Gastrocnemius medialis (tissue), 4 donors: ENCODE data around the gene NKD1. TPM values are rescaled to one million over a fixed set of nuclear protein-coding genes. Genes with fewer than 3 reads are reported as not detected.

Source experiments
- ATAC-seq, 2 donors: fragments of 150-250 bp; one replicate each; pipeline ENCODE4 v1.9.1; 2016
- DNase-seq, 2 donors: peaks; one replicate each; pipeline ENCODE4 v3.0.0-alpha.2; 2019
- H3K27ac ChIP-seq, 4 donors: fragments of 200-600 bp; sonication (generic); 1 replicate in 1 of 4; 2 replicates in 3 of 4; pipeline ENCODE4 v1.5.1; 2016 to 2018; ENCODE audit warnings: mild to moderate bottlenecking in 2 of 4, moderate library complexity in 1 of 4
- H3K27me3 ChIP-seq, 3 donors: fragments of 200-600 bp; sonication (generic) in 2 of 3; 1 replicate in 1 of 3; 2 replicates in 2 of 3; pipeline versions ENCODE4 v1.5.1 to v1.6.0; 2016 to 2019; ENCODE audit warnings: mild to moderate bottlenecking in 1 of 3, moderate library complexity in 1 of 3
- H3K36me3 ChIP-seq, 2 donors: fragments of 200-600 bp; sonication (generic) in 1 of 2; one replicate each; pipeline ENCODE4 v1.5.1; 2017 to 2018
- H3K4me1 ChIP-seq, 2 donors: fragments of 200-600 bp; sonication (generic) in 1 of 2; one replicate each; pipeline ENCODE4 v1.5.1; 2016 to 2017; ENCODE audit warnings: mild to moderate bottlenecking in 2 of 2
- H3K4me3 ChIP-seq, 4 donors: fragments of 200-600 bp; sonication (generic) in 3 of 4; 1 replicate in 1 of 4; 2 replicates in 3 of 4; pipeline ENCODE4 v1.5.1; 2016 to 2019; ENCODE audit warnings: mild to moderate bottlenecking in 2 of 4
- H3K9me3 ChIP-seq, 3 donors: fragments of 200-600 bp; sonication (generic) in 2 of 3; 1 replicate in 1 of 3; 2 replicates in 2 of 3; pipeline ENCODE4 v1.5.1; 2016 to 2019
- POLR2A ChIP-seq, 2 donors: fragments of 450-650 bp; IDR thresholded peaks; one replicate each; pipeline ENCODE4 v1.6.1; 2017; ENCODE audit warnings: antibody characterized with exemption in 2 of 2, mild to moderate bottlenecking in 2 of 2, moderate library complexity in 2 of 2
- in situ Hi-C, 4 donors: fragments of 200-750 bp; cut with MboI; loops; one replicate each; pipeline versions ENCODE4 v1.15.0 to v1.8.0; 2017; ENCODE audit warnings: low sequenced_read_pairs in 4 of 4
- intact Hi-C: fragments of 100-400 bp; cut with DNase I; formaldehyde crosslinking; loops from one replicate; pipeline ENCODE4 v1.15.1; 2023; ENCODE audit warnings: low total_unique reads
- total RNA-seq, 4 donors: library from RNA; depleted of rRNA; stranded (reverse); fragments of >200 nt; gene quantifications; one replicate each; pipeline versions ENCODE4 v1.1.0 to v1.2.3, GENCODE V29; 2016
- TF ChIP-seq, protein P1 (sequence below), 5 experiments: fragments of 450-650 bp in 3 of 5; fragments of 200-600 bp in 2 of 5; sonication (generic) in 2 of 5; IDR thresholded peaks in 4 of 5; conservative IDR thresholded peaks in 1 of 5; 1 replicate in 4 of 5; 2 replicates in 1 of 5; pipeline ENCODE4 v1.5.1; 2016 to 2019; ENCODE audit warnings: antibody characterized with exemption in 5 of 5, mild to moderate bottlenecking in 3 of 5, moderate library complexity in 3 of 5

The NKD1 gene
- total RNA-seq, 4 donors from 2014 or later, result 0.10 to 0.75 (median 0.19) TPM

- intact Hi-C loops, result loop anchor here (2.0 kb wide), 1 partner anchor 43 kb away; no protein-coding TSS in a partner anchor
These were observed 149.9 kb downstream of the NKD1 start for GRCh38 chr16:50697881-50698767.

More at GRCh38 chr16:50697881-50698767, 149.9 kb downstream of the NKD1 start:
- DNase-seq (peak; percentile 75 to 79), ATAC-seq (peak; percentile 66 to 67)
- Histone ChIP-seq H3K27ac (peak overlapping the region; percentile 81 to 87 (median 85)), H3K36me3 (no peaks in the 10 kb centered on the region), H3K4me1 (peaks cover 44 to 55% of the 10 kb centered on the region in 2 donors), H3K9me3 (no peaks in the 10 kb centered on the region), H3K27me3 (no peaks in the 10 kb centered on the region), H3K4me3 (peak overlapping the region; percentile 49 to 58 (median 52))
- in situ Hi-C loops, result loop anchor here in 1 of 4 donors (5.0 kb wide), 1 partner anchor 49 kb away; no protein-coding TSS in a partner anchor
- TF ChIP-seq, protein P1, sequence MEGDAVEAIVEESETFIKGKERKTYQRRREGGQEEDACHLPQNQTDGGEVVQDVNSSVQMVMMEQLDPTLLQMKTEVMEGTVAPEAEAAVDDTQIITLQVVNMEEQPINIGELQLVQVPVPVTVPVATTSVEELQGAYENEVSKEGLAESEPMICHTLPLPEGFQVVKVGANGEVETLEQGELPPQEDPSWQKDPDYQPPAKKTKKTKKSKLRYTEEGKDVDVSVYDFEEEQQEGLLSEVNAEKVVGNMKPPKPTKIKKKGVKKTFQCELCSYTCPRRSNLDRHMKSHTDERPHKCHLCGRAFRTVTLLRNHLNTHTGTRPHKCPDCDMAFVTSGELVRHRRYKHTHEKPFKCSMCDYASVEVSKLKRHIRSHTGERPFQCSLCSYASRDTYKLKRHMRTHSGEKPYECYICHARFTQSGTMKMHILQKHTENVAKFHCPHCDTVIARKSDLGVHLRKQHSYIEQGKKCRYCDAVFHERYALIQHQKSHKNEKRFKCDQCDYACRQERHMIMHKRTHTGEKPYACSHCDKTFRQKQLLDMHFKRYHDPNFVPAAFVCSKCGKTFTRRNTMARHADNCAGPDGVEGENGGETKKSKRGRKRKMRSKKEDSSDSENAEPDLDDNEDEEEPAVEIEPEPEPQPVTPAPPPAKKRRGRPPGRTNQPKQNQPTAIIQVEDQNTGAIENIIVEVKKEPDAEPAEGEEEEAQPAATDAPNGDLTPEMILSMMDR (IDR thresholded peaks at IDR 0.05 in 4 of 5, conservative IDR thresholded peaks at IDR 0.05 in 1 of 5), result no peak
- TF ChIP-seq POLR2A (IDR thresholded peaks at IDR 0.05), result peak in 1 of 2 donors; percentile 29

Other genes with a start within 250 kb of the NKD1 start
- 10 to 100 TPM; 38.3 to 55.9 (median 48.8) TPM for gene BRD7, start 179.4 kb upstream of the NKD1 start, total RNA-seq
- gene SNX20, start 132.9 kb downstream of the NKD1 start, total RNA-seq, result 1 to 10 TPM in 3 of 4 donors, under 1 TPM in 1; 0.17 to 4.0 (median 1.9) TPM
- gene NOD2, start 145.2 kb downstream of the NKD1 start, total RNA-seq, result 1 to 10 TPM in 3 of 4 donors, under 1 TPM in 1; 0.27 to 2.1 (median 1.7) TPM
- gene CYLD, start 193.7 kb downstream of the NKD1 start, total RNA-seq, result 100 to 1,000 TPM in 3 of 4 donors, 10 to 100 TPM in 1; 49.2 to 177 (median 135) TPM